GM19372 (cell line): Measurements from ENCODE around the gene CD1D.

Source experiments
- ATAC-seq: cut with Tn5 transposase; IDR thresholded peaks from one replicate; pipeline ENCODE4 v1.9.1; 2021; ENCODE audit warnings: mild to moderate bottlenecking, low read depth, moderate library complexity; ENCODE audit not compliant: unreplicated experiment

The CD1D gene

GRCh38 chr1:158227904-158228623 lies 47.4 kb downstream of the CD1D start:
- ATAC-seq = no peak
